ENCODE data around the gene DAZAP1. TPM values are rescaled to one million over a fixed set of nuclear protein-coding genes. Genes with fewer than 3 reads are reported as not detected.

The DAZAP1 gene
- total and polyA plus RNA-seq, 2 of the 4 experiments (the other 2 are of a cell fraction): 22.0 to 62.8 TPM

- intact Hi-C loops (cut with micrococcal nuclease): no loop called here
- 69% methylated on average over 4 of the region's 25 CpGs; no CpG with 5 or more reads in 1 of the 2 experiments for WGBS, 2 experiments (ENCODE audit: extremely low coverage in 2 of 2, insufficient read length in 1 of 2)
- H3K27me3 ChIP-seq (ENCODE audit: control insufficient read depth, insufficient read depth, low read length): no peaks in the 10 kb centered on the region
- peaks cover 8% of the 10 kb centered on the region for H3K4me1 ChIP-seq (ENCODE audit: control insufficient read depth, insufficient read depth, low read length)
- H2BK15ac ChIP-seq (ENCODE audit: low read depth, low read length): no peak overlapping the region
- no peak overlapping the region for H3K27ac ChIP-seq (ENCODE audit: insufficient read depth, low read length)
- TF ChIP-seq MAFK (IDR thresholded peaks at IDR 0.05; ENCODE audit: low read depth, low read length) (no peak), SMC3 (IDR thresholded peaks at IDR 0.05; ENCODE audit: low read depth, low read length) (no peak), ELK1 (IDR thresholded peaks at IDR 0.05; ENCODE audit: borderline replicate concordance, low read depth, low read length) (no peak), POLR2A (IDR thresholded peaks at IDR 0.05; ENCODE audit: low read depth, low read length) (no peak), CEBPB (IDR thresholded peaks at IDR 0.05; ENCODE audit: low read depth, low read length) (no peak), USF2 (IDR thresholded peaks at IDR 0.05; ENCODE audit: low read depth, low read length) (no peak), RFX5 (IDR thresholded peaks at IDR 0.05; ENCODE audit: low read depth, low read length) (no peak), CHD1 (IDR thresholded peaks at IDR 0.05; ENCODE audit: low read depth, low read length) (no peak), RAD21 (IDR thresholded peaks at IDR 0.05; ENCODE audit: low read length) (no peak), BHLHE40 (IDR thresholded peaks at IDR 0.05; ENCODE audit: low read depth, low read length) (no peak)
- H4K8ac ChIP-seq (ENCODE audit: low read depth in 2 of 2, low read length in 2 of 2): no peak overlapping the region
- H3K79me1 ChIP-seq (ENCODE audit: low read depth in 1 of 2, low read length in 2 of 2): peaks cover 0 to 17% of the 10 kb centered on the region in 2 experiments; a peak in 3 of 4 replicates
- no peak overlapping the region for H2AK5ac ChIP-seq (ENCODE audit: low read depth, low read length)
- H2AFZ ChIP-seq (replicated peaks; ENCODE audit: low read length, poor library complexity): peak overlapping the region; percentile 82
- H3K14ac ChIP-seq (replicated peaks; ENCODE audit: low read depth, low read length): no peak overlapping the region
- dilution Hi-C loops (cut with HindIII; ENCODE audit: low sequenced_read_pairs, unreplicated experiment): no loop called here
- in situ Hi-C loops (cut with MboI; ENCODE audit: low sequenced_read_pairs): no loop called here
- H3K18ac ChIP-seq (ENCODE audit: low read depth, low read length): no peak overlapping the region
- H3K4me2 ChIP-seq (ENCODE audit: low read depth, low read length): no peak overlapping the region
- no peak overlapping the region for H2BK120ac ChIP-seq (ENCODE audit: low read depth, low read length)
- no peak overlapping the region for H2AK9ac ChIP-seq (replicated peaks; ENCODE audit: low read depth, low read length, poor library complexity)
- no peak overlapping the region for H3K9ac ChIP-seq (ENCODE audit: low read depth, low read length)
- no peak overlapping the region for H4K5ac ChIP-seq (ENCODE audit: low read depth, low read length)
- H3K56ac ChIP-seq (ENCODE audit: extremely low read depth, insufficient read depth, low read length): no peak overlapping the region
- H3K23ac ChIP-seq (ENCODE audit: low read depth, low read length): 0 out of 2 replicates have a peak overlapping the region, but pooled peaks have one; percentile 24
- no peak for ATAC-seq (ENCODE audit: low read depth)
- no peak overlapping the region for H2BK5ac ChIP-seq (ENCODE audit: low read depth, low read length, poor library complexity, severe bottlenecking)
- peaks cover 3% of the 10 kb centered on the region; the same call in 1 of the 2 replicates for H3K36me3 ChIP-seq (ENCODE audit: control insufficient read depth, insufficient read depth, low read length)
- no peaks in the 10 kb centered on the region for H3K9me3 ChIP-seq (ENCODE audit: control insufficient read depth, insufficient read depth, low read length)
- no peak overlapping the region for H2BK20ac ChIP-seq (ENCODE audit: low read depth, low read length)
- H3K4me3 ChIP-seq (ENCODE audit: insufficient read depth, low read depth, low read length): no peak overlapping the region
- POLR2A ChIA-PET (ENCODE audit: unreplicated experiment): interaction anchor here (1.9 kb wide), 1 partner anchor 134 kb away, joined by 10 read pairs; the partner anchor contains the start of gene CIRBP
- CTCF ChIA-PET: interaction anchor here (1.1 kb wide), 1 partner anchor 87 kb away, joined by 3 read pairs; no protein-coding TSS in a partner anchor
- H4K91ac ChIP-seq (ENCODE audit: insufficient read depth, low read depth, low read length): no peak overlapping the region
- H4K20me1 ChIP-seq (ENCODE audit: insufficient read depth, low read length): 0 out of 2 replicates have a peak, but pooled peaks cover 3% of the 10 kb centered on the region
- BruUV-seq (replicated peaks): no TSS peak
- no peak overlapping the region for H3K4ac ChIP-seq (ENCODE audit: low read depth, low read length)
- no peaks in the 10 kb centered on the region for H3K9me1 ChIP-seq (ENCODE audit: insufficient read depth, low read length)
- DNase-seq: no peak
Observed at GRCh38 chr19:1402411-1403070, 4.8 kb upstream of the DAZAP1 start.
